ENCODE results near the gene WBP2NL. TPM values are rescaled to one million over a fixed set of nuclear protein-coding genes. Genes with fewer than 3 reads are reported as not detected.

WBP2NL gene
- total RNA-seq, 1 experiment from 2014 or later, result 1.2 TPM

- no peak for DNase-seq (ENCODE audit: extremely low read depth, low read depth)
These were observed 26.8 kb downstream of the WBP2NL start for GRCh38 chr22:42025421-42025820.

- DNase-seq (ENCODE audit: extremely low read depth, low read depth), result no peak
These were observed 28.1 kb downstream of the WBP2NL start for GRCh38 chr22:42026705-42027104.

GRCh38 chr22:42033263-42034181, 34.9 kb downstream of the WBP2NL start:
- DNase-seq (ENCODE audit: extremely low read depth, low read depth), result no peak

- no peak for DNase-seq (ENCODE audit: extremely low read depth, low read depth)
These were observed 36.7 kb downstream of the WBP2NL start for GRCh38 chr22:42035256-42035655.

- no peak for DNase-seq (ENCODE audit: extremely low read depth, low read depth)
These were observed 40.7 kb downstream of the WBP2NL start for GRCh38 chr22:42039271-42039670.

GRCh38 chr22:42041784-42042183, 43.2 kb downstream of the WBP2NL start:
- no peak for DNase-seq (ENCODE audit: extremely low read depth, low read depth)

GRCh38 chr22:42050641-42051180, 52.1 kb downstream of the WBP2NL start:
- DNase-seq (ENCODE audit: extremely low read depth, low read depth), result no peak

GRCh38 chr22:42052765-42053164, 54.2 kb downstream of the WBP2NL start:
- DNase-seq (ENCODE audit: extremely low read depth, low read depth), result no peak

- no peak for DNase-seq (ENCODE audit: extremely low read depth, low read depth)
These were observed 58.3 kb downstream of the WBP2NL start for GRCh38 chr22:42056757-42057511.

GRCh38 chr22:42060489-42060888, 61.9 kb downstream of the WBP2NL start:
- DNase-seq (ENCODE audit: extremely low read depth, low read depth), result no peak

GRCh38 chr22:42061041-42061440, 62.5 kb downstream of the WBP2NL start:
- no peak for DNase-seq (ENCODE audit: extremely low read depth, low read depth)

GRCh38 chr22:42062506-42063170, 64.0 kb downstream of the WBP2NL start:
- DNase-seq (ENCODE audit: extremely low read depth, low read depth), result no peak

GRCh38 chr22:42064629-42065028, 66.0 kb downstream of the WBP2NL start:
- DNase-seq (ENCODE audit: extremely low read depth, low read depth), result no peak

GRCh38 chr22:42065438-42066125, 67.0 kb downstream of the WBP2NL start:
- no peak for DNase-seq (ENCODE audit: extremely low read depth, low read depth)

GRCh38 chr22:42066126-42066761, 67.7 kb downstream of the WBP2NL start:
- DNase-seq (ENCODE audit: extremely low read depth, low read depth), result no peak

GRCh38 chr22:42066937-42067336, 68.3 kb downstream of the WBP2NL start:
- DNase-seq (ENCODE audit: extremely low read depth, low read depth), result no peak

- no peak for DNase-seq (ENCODE audit: extremely low read depth, low read depth)
These were observed 69.2 kb downstream of the WBP2NL start for GRCh38 chr22:42067671-42068251.

GRCh38 chr22:42068291-42068690, 69.7 kb downstream of the WBP2NL start:
- no peak for DNase-seq (ENCODE audit: extremely low read depth, low read depth)

- no peak for DNase-seq (ENCODE audit: extremely low read depth, low read depth)
These were observed 71.4 kb downstream of the WBP2NL start for GRCh38 chr22:42069801-42070516.
